Immature natural killer cell (primary cell): ENCODE measurements around the gene MYL11. TPM values are rescaled to one million over a fixed set of nuclear protein-coding genes. Genes with fewer than 3 reads are reported as not detected.
"Not testable (repeated sequence)": the region's sequence is repeated elsewhere in the genome, so short reads cannot be mapped to it uniquely, and the experiment has no call there.

ENCODE experiments used
- DNase-seq, 3 donors: peaks; one replicate each; pipeline ENCODE4 v3.0.0; 2022; ENCODE audit warnings: mixed read lengths in 1 of 3
- H3K27ac Mint-ChIP-seq, 6 donors: one replicate each; pipeline ENCODE4 v1.8.0; 2020; ENCODE audit warnings: mixed read lengths in 6 of 6, mild to moderate bottlenecking in 5 of 6, inconsistent platforms in 4 of 6, moderate library complexity in 3 of 6
- H3K27me3 Mint-ChIP-seq, 3 donors: one replicate each; pipeline ENCODE4 v1.8.0; 2020 to 2021; ENCODE audit warnings: low read depth in 3 of 3, mild to moderate bottlenecking in 3 of 3, mixed read lengths in 3 of 3, moderate library complexity in 3 of 3, inconsistent platforms in 1 of 3
- H3K36me3 Mint-ChIP-seq, 3 donors: one replicate each; pipeline ENCODE4 v1.8.0; 2020; ENCODE audit warnings: mixed read lengths in 3 of 3, inconsistent platforms in 2 of 3, mild to moderate bottlenecking in 2 of 3
- H3K4me1 Mint-ChIP-seq, 2 donors: one replicate each; pipeline ENCODE4 v1.8.0; 2020; ENCODE audit warnings: inconsistent platforms in 2 of 2, mild to moderate bottlenecking in 2 of 2, mixed read lengths in 2 of 2, moderate library complexity in 1 of 2
- H3K4me3 Mint-ChIP-seq, 5 donors: one replicate each; pipeline ENCODE4 v1.8.0; 2020; ENCODE audit warnings: mild to moderate bottlenecking in 5 of 5, mixed read lengths in 5 of 5, inconsistent platforms in 3 of 5, moderate library complexity in 3 of 5
- H3K9me3 Mint-ChIP-seq, 6 donors: one replicate each; pipeline ENCODE4 v1.8.0; 2020; ENCODE audit warnings: mild to moderate bottlenecking in 6 of 6, mixed read lengths in 6 of 6, inconsistent platforms in 4 of 6, moderate library complexity in 3 of 6
- polyA plus RNA-seq, 3 donors: library from polyadenylated mRNA; unstranded; fragments of 300-500 nt; fragmentation: Illumina TruSeq; gene quantifications; one replicate each; pipeline ENCODE4 v1.2.3, GENCODE V29; 2021

The MYL11 gene, protein sequence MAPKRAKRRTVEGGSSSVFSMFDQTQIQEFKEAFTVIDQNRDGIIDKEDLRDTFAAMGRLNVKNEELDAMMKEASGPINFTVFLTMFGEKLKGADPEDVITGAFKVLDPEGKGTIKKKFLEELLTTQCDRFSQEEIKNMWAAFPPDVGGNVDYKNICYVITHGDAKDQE
- polyA plus RNA-seq = 10 to 100 TPM; 10.9 to 22.2 (median 18.7) TPM

DNA sequence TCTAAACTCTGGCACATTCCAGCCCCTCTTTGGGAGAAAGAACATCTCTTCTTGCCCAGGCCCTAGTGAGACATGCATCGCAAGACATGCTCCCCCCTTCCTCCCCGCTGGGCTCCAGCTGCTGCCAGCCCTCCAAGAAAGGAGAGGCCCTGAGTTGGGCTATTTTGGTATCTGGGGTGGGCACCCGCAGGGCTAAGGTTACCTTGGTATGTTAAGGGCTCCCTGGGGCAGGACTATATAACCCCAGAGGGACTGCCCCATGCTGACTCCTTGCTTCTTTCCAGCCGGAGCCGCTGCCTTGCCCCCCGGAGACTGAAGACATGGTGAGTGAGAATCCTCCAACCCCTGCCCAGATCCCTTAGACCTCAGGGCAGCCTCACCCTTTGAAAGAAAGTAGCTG is at the start of gene MYL11:
Gene MYL11, plus strand, starts transcription at position 265 of the 400 bp plus-strand sequence. Its CDS starts 56 bp downstream, at position 321.
- no peaks in the 10 kb centered on the region for H3K36me3 Mint-ChIP-seq
- H3K4me1 Mint-ChIP-seq = peaks cover 38 to 40% of the 10 kb centered on the region in 2 donors
- DNase-seq = no peak
- peaks cover 10 to 20% (median 14%) of the 10 kb centered on the region in 3 donors for H3K27me3 Mint-ChIP-seq
- peak within 1 kb of the TSS in 2 of 5 donors; percentile 32 to 42 for H3K4me3 Mint-ChIP-seq
- H3K9me3 Mint-ChIP-seq = no peaks in the 10 kb centered on the region
- peak within 1 kb of the TSS; percentile 3 to 80 (median 61) for H3K27ac Mint-ChIP-seq

DNA sequence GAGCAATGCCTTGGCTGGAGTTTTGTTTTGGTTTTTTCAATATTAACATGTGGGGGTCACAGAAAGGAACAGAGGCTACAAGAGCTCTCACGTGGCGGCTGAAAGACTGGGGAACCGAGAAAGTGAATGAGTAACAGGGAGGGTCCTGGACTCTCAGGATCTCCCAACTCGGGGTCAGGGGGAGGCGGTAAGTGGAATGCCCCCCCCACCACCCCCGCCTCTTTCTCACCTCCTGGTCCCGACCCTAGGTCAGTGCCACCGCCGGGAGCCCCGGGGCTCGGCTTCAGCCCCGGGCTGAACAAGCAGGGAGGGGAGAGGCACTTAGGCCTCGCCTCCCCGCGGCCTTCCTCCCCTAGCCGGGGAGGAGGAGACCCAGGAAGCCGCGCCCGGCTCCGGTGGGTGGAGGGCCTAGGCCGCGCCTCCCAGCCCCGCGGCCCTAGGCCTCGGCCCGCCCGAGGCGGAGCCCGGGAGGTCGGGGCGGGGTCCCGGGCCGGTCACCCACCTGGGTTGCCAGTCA is 40.1 kb upstream of the MYL11 start:
- H3K36me3 Mint-ChIP-seq, H3K27me3 Mint-ChIP-seq, H3K9me3 Mint-ChIP-seq: not testable (repeated sequence)
- H3K4me3 Mint-ChIP-seq = peak overlapping the region; percentile 91 to 99 (median 96)
- peaks cover 29 to 35% of the 10 kb centered on the region in 2 donors for H3K4me1 Mint-ChIP-seq
- H3K27ac Mint-ChIP-seq = peak overlapping the region; percentile 87 to 97 (median 94)
- peak; percentile 85 to 87 (median 86) for DNase-seq

DNA sequence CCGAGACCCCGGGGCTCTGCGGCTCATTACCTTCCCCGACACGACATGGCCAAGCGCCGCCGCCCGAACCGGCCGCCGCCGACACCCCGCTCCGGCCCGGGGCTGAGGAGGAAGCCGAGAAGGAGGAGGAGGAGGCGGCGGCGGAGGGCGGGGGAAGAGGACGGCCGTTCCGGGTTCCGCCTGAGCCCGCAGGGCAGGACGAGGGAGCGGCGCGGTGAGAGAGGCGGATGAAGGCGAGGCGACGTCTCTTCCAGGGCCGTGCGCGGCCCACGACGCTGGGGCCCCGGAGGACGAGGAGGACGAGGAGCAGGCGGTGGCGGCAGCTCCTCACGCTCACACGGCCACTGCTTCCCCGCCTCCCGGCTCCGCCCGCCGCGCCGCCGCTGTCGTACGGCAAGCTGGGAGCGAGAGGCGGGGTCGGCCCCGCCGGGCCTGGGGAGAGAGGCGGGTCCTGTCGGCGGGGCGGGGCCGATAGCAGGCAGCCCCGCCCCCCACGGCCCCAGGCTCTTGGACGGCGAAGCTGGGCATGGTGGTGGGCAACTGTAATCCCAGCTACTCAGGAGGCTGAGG is 39.5 kb upstream of the MYL11 start:
- H3K9me3 Mint-ChIP-seq, H3K36me3 Mint-ChIP-seq, H3K27me3 Mint-ChIP-seq: not testable (repeated sequence)
- Mint-ChIP-seq H3K4me3 (peak overlapping the region; percentile 85 to 89 (median 86)), H3K4me1 (peaks cover 26 to 35% of the 10 kb centered on the region in 2 donors), H3K27ac (peak overlapping the region; percentile 77 to 93 (median 84))
- peak; percentile 85 to 91 (median 88) for DNase-seq

DNA sequence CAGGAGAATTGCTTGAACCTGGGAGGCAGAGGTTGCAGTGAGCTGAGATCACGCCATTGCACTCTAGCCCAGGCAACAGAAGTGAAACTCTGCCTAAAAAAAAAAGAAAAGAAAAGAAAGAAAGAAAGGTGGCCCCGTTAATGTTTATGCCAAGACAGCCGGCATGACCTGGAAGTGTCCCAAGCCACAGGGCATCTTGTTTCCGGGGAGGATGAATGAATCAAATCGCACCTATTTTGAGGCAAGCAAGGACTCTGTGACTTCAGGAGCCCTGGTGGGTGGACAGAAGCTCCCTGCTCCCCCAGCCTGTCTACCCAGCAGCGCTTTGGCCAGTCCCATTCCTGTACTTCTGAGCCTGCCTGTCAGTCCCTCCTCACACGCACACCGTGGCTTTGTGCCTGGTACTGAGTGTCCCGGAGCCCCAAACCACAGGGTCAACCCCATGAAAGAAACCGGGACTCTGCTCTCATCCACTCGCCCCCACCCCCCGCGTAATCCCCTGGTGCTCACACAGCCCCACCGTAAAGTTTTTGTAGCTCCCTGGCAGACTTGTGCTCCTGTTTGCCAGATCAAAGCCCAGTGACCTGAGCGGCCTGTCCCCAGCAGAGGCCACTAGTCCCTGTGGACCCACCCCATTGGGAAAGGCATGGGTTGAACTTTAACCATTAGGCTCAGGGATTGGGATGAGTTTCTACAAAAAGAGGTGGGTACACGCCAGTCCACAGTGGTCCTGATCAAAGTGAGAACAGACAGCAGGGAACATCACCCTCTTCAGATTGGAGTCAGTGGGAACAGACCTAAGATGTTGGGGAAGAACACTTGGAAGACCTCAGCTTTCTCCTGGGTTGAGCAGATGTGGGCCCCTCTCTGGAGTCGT is 38.8 kb upstream of the MYL11 start:
- Mint-ChIP-seq H3K9me3 (no peaks in the 10 kb centered on the region), H3K36me3 (no peaks in the 10 kb centered on the region), H3K4me1 (peaks cover 22 to 31% of the 10 kb centered on the region in 2 donors), H3K4me3 (peak overlapping the region; percentile 85 to 89 (median 86)), H3K27ac (peak overlapping the region; percentile 77 to 93 (median 84)), H3K27me3 (peaks cover 0 to 1% (median 0%) of the 10 kb centered on the region in 3 donors)
- no peak for DNase-seq

DNA sequence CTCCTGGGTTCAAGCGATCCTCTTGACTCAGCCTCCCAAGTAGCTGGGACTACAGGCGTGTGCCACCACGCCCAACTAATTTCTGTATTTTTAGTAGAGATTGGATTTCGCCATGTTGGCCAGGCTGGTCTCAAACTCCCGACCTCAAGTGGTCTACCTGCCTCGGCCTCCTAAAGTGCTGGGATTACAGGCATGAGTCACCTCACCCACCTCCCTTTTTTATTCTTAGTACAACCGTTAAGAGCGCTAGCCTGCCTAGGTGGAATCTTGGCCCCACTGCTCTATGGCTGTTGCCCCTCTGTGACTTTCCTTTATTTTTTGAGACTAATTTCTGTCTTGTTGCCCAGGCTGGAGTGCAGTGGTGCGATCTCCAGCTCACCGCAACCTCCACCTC is 36.6 kb upstream of the MYL11 start:
- H3K36me3 Mint-ChIP-seq, DNase-seq, H3K27ac Mint-ChIP-seq, H3K9me3 Mint-ChIP-seq, H3K4me3 Mint-ChIP-seq, H3K27me3 Mint-ChIP-seq: not testable (repeated sequence)
- peaks cover 16 to 20% of the 10 kb centered on the region in 2 donors for H3K4me1 Mint-ChIP-seq

DNA sequence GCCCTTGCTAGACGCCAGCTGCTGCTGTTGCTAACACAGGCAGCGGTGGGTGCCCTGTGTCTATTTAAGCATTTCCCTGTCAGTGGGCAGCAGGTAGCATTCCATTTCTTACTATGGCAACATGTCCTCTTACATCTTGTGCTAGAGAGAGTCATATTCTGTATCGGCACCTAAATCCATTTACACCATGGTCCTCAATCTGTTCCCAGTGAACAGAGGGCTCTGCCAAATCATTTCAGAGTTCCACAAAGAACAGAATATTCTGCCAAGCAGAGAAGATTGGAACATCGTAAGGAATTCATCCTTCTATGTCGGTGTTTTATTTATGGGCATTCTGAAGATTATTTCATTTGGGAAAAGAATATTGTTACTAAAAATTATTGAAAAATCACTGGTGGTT is 35.9 kb upstream of the MYL11 start:
- not testable (repeated sequence) for DNase-seq, H3K4me3 Mint-ChIP-seq, H3K9me3 Mint-ChIP-seq, H3K36me3 Mint-ChIP-seq, H3K27ac Mint-ChIP-seq, H3K27me3 Mint-ChIP-seq
- peaks cover 13 to 16% of the 10 kb centered on the region in 2 donors for H3K4me1 Mint-ChIP-seq

DNA sequence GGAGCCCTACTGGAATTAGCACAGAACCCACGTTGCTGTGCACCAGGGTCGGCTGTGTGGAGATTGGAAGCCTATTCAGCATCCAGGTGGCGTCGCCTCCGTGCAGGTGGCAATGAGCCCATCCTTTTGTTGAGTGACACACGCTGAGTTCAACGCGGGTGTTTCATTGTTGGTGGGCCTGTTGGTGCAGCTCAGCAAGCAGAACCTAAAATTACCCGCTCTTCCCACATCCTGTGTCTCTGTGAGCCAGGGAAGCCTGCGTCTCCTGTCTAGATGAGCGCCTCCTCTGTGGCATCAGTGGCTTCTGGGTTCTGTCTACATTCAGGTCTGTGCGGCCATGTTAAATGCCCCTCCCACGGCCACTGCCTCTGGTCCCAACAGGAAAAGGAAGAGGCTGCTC is 34.0 kb upstream of the MYL11 start:
- Mint-ChIP-seq H3K27ac (no peak overlapping the region), H3K36me3 (no peaks in the 10 kb centered on the region), H3K4me3 (no peak overlapping the region), H3K4me1 (peaks cover 7 to 8% of the 10 kb centered on the region in 2 donors), H3K9me3 (no peaks in the 10 kb centered on the region), H3K27me3 (peaks cover 0 to 1% (median 0%) of the 10 kb centered on the region in 3 donors)
- no peak for DNase-seq

DNA sequence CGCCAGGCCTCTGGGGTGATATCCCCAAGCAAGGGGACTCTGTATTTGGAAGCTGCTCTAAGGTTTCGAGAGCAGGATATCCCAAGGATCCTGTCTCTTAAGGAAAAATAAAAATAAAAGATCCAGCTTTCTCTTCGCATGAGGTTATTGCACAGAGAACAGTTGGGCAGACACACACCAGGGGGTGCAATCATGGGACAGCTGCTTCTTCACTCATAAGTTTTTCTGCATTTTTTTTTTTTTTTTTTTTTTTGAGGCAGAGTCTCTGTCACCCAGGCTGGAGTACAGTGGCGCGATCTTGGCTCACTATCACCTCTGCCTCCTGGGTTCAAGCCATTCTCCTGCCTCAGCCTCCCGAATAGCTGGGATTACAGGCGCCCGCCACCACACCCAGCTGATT is 32.6 kb upstream of the MYL11 start:
- not testable (repeated sequence) for H3K27me3 Mint-ChIP-seq, DNase-seq, H3K9me3 Mint-ChIP-seq, H3K27ac Mint-ChIP-seq, H3K4me1 Mint-ChIP-seq, H3K4me3 Mint-ChIP-seq, H3K36me3 Mint-ChIP-seq

DNA sequence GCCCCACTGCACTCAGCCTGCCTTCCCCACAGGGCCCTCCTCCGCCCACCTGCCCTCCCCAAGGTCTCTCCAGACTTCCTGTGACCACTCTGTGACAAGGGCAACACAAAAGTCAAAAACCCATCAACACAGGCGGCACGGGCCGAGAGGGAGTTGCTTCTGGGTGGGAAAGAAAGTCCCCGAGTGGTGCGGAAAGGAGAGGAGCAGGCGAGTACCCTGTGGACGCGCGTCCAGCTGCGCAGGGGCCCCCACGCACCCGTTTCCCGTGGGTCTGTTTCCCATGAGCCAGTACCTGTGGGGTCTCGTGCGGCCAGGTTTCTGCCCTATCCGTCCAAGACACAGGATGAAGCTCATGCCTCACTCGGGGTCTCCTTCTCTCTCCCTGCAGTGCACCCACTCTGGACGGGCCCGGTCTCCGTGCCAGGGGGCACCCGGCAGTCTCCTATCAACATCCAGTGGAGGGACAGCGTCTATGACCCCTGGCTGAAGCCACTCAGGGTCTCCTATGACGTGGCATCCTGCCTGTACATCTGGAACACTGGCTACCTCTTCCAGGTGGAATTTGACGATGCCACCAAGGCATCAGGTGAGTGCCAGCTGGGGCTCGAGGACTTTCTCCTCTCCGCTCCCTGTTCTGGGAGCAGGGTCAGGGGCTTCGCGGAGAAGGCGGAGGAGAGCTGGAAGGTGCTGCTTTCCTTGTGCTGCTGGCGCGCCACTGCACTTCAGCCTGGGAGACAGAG is 31.7 kb upstream of the MYL11 start:
- no peak for DNase-seq
- no peak overlapping the region for H3K4me3 Mint-ChIP-seq
- H3K36me3 Mint-ChIP-seq = no peaks in the 10 kb centered on the region
- no peaks in the 10 kb centered on the region for H3K9me3 Mint-ChIP-seq
- peaks cover 0 to 2% (median 0%) of the 10 kb centered on the region in 3 donors for H3K27me3 Mint-ChIP-seq
- H3K4me1 Mint-ChIP-seq = no peaks in the 10 kb centered on the region
- H3K27ac Mint-ChIP-seq = no peak overlapping the region

DNA sequence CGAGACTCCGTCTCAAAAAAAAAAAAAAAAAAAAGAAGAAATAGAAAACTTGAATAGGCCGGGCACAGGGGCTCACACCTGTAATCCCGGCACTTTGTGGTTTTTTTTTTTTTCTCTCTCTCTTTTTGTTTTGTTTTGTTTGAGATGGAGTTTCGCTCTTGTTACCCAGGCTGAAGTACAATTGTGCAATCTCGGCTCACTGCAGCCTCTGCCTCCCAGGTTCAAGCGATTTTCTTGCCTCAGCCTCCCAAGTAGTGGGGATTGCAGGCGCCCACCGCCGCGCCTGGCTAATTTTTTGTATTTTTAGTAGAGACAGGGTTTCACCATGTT is 31.1 kb upstream of the MYL11 start:
- H3K9me3 Mint-ChIP-seq, H3K27me3 Mint-ChIP-seq, DNase-seq, H3K27ac Mint-ChIP-seq, H3K36me3 Mint-ChIP-seq, H3K4me3 Mint-ChIP-seq, H3K4me1 Mint-ChIP-seq: not testable (repeated sequence)

DNA sequence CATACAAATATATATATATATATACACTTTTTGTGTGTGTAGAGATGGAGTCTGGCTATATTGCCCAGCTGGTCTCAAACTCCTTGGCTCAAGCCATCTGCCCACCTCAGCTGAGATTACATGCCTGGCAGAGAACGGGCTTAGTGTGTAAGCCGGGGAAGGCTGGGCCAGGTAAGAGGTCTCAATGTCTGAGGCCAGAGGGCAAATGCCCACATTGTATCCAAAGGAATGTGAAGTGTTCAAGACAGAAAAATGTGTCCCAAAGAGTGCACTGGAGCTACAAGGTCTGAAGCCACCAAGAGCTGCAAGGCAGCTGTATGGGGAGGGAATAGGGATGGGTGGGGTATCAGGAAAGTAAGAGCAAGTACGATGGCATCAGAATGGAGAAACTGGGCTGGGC is 28.3 kb upstream of the MYL11 start:
- Mint-ChIP-seq H3K4me1 (peaks cover 26 to 30% of the 10 kb centered on the region in 2 donors), H3K36me3 (peaks cover 0 to 3% (median 0%) of the 10 kb centered on the region in 3 donors), H3K4me3 (no peak overlapping the region), H3K27ac (peak overlapping the region in 2 of 6 donors; percentile 6 to 72), H3K9me3 (no peaks in the 10 kb centered on the region), H3K27me3 (peaks cover 4 to 14% (median 13%) of the 10 kb centered on the region in 3 donors)
- no peak for DNase-seq

DNA sequence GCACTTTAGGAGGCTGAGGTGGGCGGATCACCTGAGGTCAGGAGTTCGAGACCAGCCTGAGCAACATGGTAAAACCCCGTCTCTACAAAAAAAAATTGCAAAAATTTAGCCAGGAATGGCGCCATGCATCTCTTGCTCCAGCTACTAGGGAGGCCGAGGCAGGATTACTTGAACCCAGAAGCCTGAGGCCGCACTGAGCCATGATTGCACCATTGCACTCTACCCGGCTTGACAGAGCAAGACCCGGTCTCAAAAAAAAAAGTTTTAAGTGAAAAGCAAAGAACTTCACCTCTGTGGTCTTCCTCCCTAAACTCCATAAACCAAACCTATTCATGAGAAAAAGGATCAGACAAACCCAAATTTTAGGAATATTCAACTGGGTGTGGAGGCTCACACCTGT is 26.5 kb upstream of the MYL11 start:
- peak overlapping the region in 3 of 6 donors; percentile 17 to 48 (median 20) for H3K27ac Mint-ChIP-seq
- H3K9me3 Mint-ChIP-seq = no peaks in the 10 kb centered on the region
- no peak overlapping the region for H3K4me3 Mint-ChIP-seq

DNA sequence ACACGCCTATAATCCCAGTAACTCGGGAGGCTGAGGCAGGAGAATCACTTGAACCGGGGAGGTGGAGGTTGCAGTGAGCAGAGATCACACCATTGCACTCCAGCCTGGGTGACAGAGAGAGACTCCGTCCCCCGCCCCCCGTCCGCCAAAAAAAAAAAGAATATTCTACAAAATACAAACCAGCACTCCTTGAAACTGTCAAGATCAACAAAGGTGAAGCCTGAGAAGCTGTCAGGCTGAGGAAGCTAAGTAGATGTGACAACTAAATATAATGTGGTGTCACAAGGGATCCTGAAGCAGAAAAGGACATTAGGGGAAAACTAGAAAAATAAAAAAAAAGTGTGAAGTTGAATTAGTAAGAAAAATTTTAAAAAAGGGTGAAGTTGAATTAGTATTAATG is 25.7 kb upstream of the MYL11 start:
- peak overlapping the region; percentile 91 to 97 (median 92) for H3K27ac Mint-ChIP-seq
- peak overlapping the region; percentile 67 to 91 (median 73) for H3K4me3 Mint-ChIP-seq

More for the DNA sequence above, 26.5 kb upstream of the MYL11 start:
- DNase-seq = no peak
- Mint-ChIP-seq H3K4me1 (peaks cover 44 to 46% of the 10 kb centered on the region in 2 donors), H3K27me3 (peaks cover 4 to 15% (median 14%) of the 10 kb centered on the region in 3 donors), H3K36me3 (peaks cover 0 to 13% (median 0%) of the 10 kb centered on the region in 3 donors)

More for the DNA sequence above, 25.7 kb upstream of the MYL11 start:
- Mint-ChIP-seq H3K9me3 (no peaks in the 10 kb centered on the region), H3K27me3 (peaks cover 4 to 15% (median 14%) of the 10 kb centered on the region in 3 donors), H3K4me1 (peaks cover 48 to 53% of the 10 kb centered on the region in 2 donors), H3K36me3 (peaks cover 0 to 20% (median 0%) of the 10 kb centered on the region in 3 donors)
- DNase-seq = no peak
